Activated T-cell treated with anti-CD3 and anti-CD28 coated beads for 1 hour (primary cell): ENCODE results near the gene TPCN2.

Experiments used
- DNase-seq: peaks from one replicate; pipeline ENCODE4 v3.0.0-alpha.2; 2020; ENCODE audit warnings: low read depth

TPCN2 gene

GRCh38 chr11:69039501-69039900, 9.2 kb upstream of the TPCN2 start:
- DNase-seq: no peak

- no peak for DNase-seq
Observed at GRCh38 chr11:69040051-69040450, 8.7 kb upstream of the TPCN2 start.

GRCh38 chr11:69040581-69041260, 8.0 kb upstream of the TPCN2 start:
- DNase-seq: no peak

GRCh38 chr11:69041516-69041915, 7.2 kb upstream of the TPCN2 start:
- no peak for DNase-seq

- DNase-seq: no peak
Observed at GRCh38 chr11:69044111-69045013, 4.4 kb upstream of the TPCN2 start.

GRCh38 chr11:69048031-69048693, 570 bp upstream of the TPCN2 start:
- DNase-seq: no peak

GRCh38 chr11:69049490-69049867, 747 bp downstream of the TPCN2 start:
- no peak for DNase-seq

- no peak for DNase-seq
Observed at GRCh38 chr11:69050592-69051380, 2.1 kb downstream of the TPCN2 start.

- no peak for DNase-seq
Observed at GRCh38 chr11:69051381-69052342, 2.9 kb downstream of the TPCN2 start.

GRCh38 chr11:69052343-69053168, 3.8 kb downstream of the TPCN2 start:
- DNase-seq: no peak

GRCh38 chr11:69053169-69053477, 4.4 kb downstream of the TPCN2 start:
- DNase-seq: no peak

- DNase-seq: no peak
Observed at GRCh38 chr11:69053546-69054396, 5.0 kb downstream of the TPCN2 start.

- no peak for DNase-seq
Observed at GRCh38 chr11:69054397-69055211, 5.9 kb downstream of the TPCN2 start.

GRCh38 chr11:69055212-69055586, 6.5 kb downstream of the TPCN2 start:
- DNase-seq: no peak

- no peak for DNase-seq
Observed at GRCh38 chr11:69055598-69056516, 7.1 kb downstream of the TPCN2 start.

GRCh38 chr11:69057236-69057635, 8.5 kb downstream of the TPCN2 start:
- DNase-seq: no peak

GRCh38 chr11:69057801-69058200, 9.1 kb downstream of the TPCN2 start:
- DNase-seq: no peak
